CD8-positive, alpha-beta memory T cell (primary cell): ENCODE data around the gene ACOX3. TPM values are rescaled to one million over a fixed set of nuclear protein-coding genes. Genes with fewer than 3 reads are reported as not detected.

Experiments used
- CTCF ChIA-PET: fragments of 350-600 bp; sonication (Branson Sonifier 250); formaldehyde crosslinking; loops from one replicate; lab custom pipeline; 2021; ENCODE audit warnings: antibody characterized with exemption; lab: Charles Lee
- POLR2A ChIA-PET: fragments of 350-600 bp; sonication (Branson Sonifier 250); formaldehyde crosslinking; loops from one replicate; lab custom pipeline; 2021; ENCODE audit warnings: antibody characterized with exemption; lab: Charles Lee
- DNase-seq, 5 donors: peaks; one replicate each; pipeline versions ENCODE4 v3.0.0 to v3.0.0-alpha.2; 2020 to 2022; ENCODE audit warnings: mixed read lengths in 1 of 5
- H3K27ac ChIP-seq: one replicate; pipeline ENCODE4 v1.7.0; 2013; ENCODE audit warnings: low read depth, mild to moderate bottlenecking, low read length, moderate library complexity
- H3K27me3 ChIP-seq: 2 replicates; pipeline ENCODE4 v1.7.0; 2013; ENCODE audit warnings: low read length, mild to moderate bottlenecking; ENCODE audit not compliant: insufficient read depth, poor library complexity, severe bottlenecking
- H3K36me3 ChIP-seq: 2 replicates; pipeline ENCODE4 v1.7.0; 2013; ENCODE audit warnings: mild to moderate bottlenecking, low read length, moderate library complexity; ENCODE audit not compliant: insufficient read depth
- H3K4me1 ChIP-seq: 2 replicates; pipeline ENCODE4 v1.7.0; 2013; ENCODE audit warnings: mild to moderate bottlenecking, low read length, moderate library complexity; ENCODE audit not compliant: insufficient read depth
- H3K4me3 ChIP-seq: 2 replicates; pipeline ENCODE4 v1.7.0; 2013; ENCODE audit warnings: mild to moderate bottlenecking, low read length
- H3K9me3 ChIP-seq: 2 replicates; pipeline ENCODE4 v1.7.0; 2013; ENCODE audit warnings: mild to moderate bottlenecking, low read length
- H3K27ac Mint-ChIP-seq, 8 donors: one replicate each; pipeline ENCODE4 v1.8.0; 2020 to 2021; ENCODE audit warnings: mixed read lengths in 8 of 8, mild to moderate bottlenecking in 6 of 8, inconsistent platforms in 3 of 8, moderate library complexity in 3 of 8
- H3K27me3 Mint-ChIP-seq, 2 donors: one replicate each; pipeline ENCODE4 v1.8.0; 2020 to 2021; ENCODE audit warnings: mixed read lengths in 2 of 2, mild to moderate bottlenecking in 1 of 2, moderate library complexity in 1 of 2
- H3K36me3 Mint-ChIP-seq, 3 donors: one replicate each; pipeline ENCODE4 v1.8.0; 2020 to 2021; ENCODE audit warnings: mixed read lengths in 3 of 3, inconsistent platforms in 1 of 3, mild to moderate bottlenecking in 1 of 3
- H3K4me1 Mint-ChIP-seq, 3 donors: one replicate each; pipeline ENCODE4 v1.8.0; 2020 to 2021; ENCODE audit warnings: mixed read lengths in 3 of 3, inconsistent platforms in 1 of 3, mild to moderate bottlenecking in 1 of 3
- H3K4me3 Mint-ChIP-seq, 7 donors: one replicate each; pipeline ENCODE4 v1.8.0; 2020 to 2021; ENCODE audit warnings: mixed read lengths in 7 of 7, mild to moderate bottlenecking in 6 of 7, moderate library complexity in 4 of 7, inconsistent platforms in 2 of 7
- H3K9me3 Mint-ChIP-seq, 5 donors: one replicate each; pipeline ENCODE4 v1.8.0; 2020 to 2022; ENCODE audit warnings: mixed read lengths in 5 of 5, mild to moderate bottlenecking in 3 of 5, moderate library complexity in 2 of 5, inconsistent platforms in 1 of 5
- polyA plus RNA-seq: library from polyadenylated mRNA; unstranded; fragments of 300-500 nt; fragmentation: Illumina TruSeq; gene quantifications from one replicate; pipeline ENCODE4 v1.2.3, GENCODE V29; 2021
- total RNA-seq, 2 experiments: library from RNA; stranded (reverse); gene quantifications; one replicate each; pipeline ENCODE4 v1.2.3, GENCODE V29; 2021

ACOX3 gene
- total and polyA plus RNA-seq, 3 experiments from 2014 or later: 14.2 to 24.9 (median 22.3) TPM

DNA sequence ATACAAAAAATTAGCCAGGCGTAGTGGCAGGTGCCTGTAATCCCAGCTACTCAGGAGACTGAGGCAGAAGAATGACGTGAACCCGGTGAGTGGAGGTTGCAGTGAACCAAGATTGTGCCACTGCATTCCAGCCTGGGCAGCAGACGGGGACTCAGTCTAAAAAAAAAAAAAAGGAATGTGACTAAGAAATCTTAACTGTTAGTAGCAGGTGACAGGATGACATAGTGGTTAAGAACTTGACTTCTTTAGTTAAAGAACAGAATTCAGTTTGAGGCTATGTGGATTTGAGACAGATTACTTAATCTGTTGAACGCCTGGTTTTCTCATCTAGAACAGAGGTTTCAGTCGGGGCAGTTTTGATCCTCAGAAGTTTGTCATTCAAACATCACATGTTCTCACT lies 3.3 kb upstream of the ACOX3 start:
- Mint-ChIP-seq H3K4me1 (peaks cover 56 to 60% (median 57%) of the 10 kb centered on the region in 3 donors), H3K27me3 (no peaks in the 10 kb centered on the region), H3K4me3 (peak overlapping the region in 3 of 7 donors; percentile 47 to 75 (median 53)), H3K36me3 (peaks cover 0 to 40% (median 2%) of the 10 kb centered on the region in 3 donors), H3K27ac (peak overlapping the region in 1 of 8 donors; percentile 82), H3K9me3 (peaks cover 0 to 8% (median 0%) of the 10 kb centered on the region in 5 donors)
- Histone ChIP-seq H3K9me3 (no peaks in the 10 kb centered on the region), H3K27ac (no peak overlapping the region), H3K4me3 (no peak overlapping the region), H3K4me1 (peaks cover 39% of the 10 kb centered on the region), H3K36me3 (peaks cover 12% of the 10 kb centered on the region), H3K27me3 (no peaks in the 10 kb centered on the region)
- POLR2A ChIA-PET: no interaction called here
- DNase-seq: no peak
- CTCF ChIA-PET: interaction anchor here (1.1 kb wide), 1 partner anchor 8 kb away, joined by 3 read pairs; no protein-coding TSS in a partner anchor

DNA sequence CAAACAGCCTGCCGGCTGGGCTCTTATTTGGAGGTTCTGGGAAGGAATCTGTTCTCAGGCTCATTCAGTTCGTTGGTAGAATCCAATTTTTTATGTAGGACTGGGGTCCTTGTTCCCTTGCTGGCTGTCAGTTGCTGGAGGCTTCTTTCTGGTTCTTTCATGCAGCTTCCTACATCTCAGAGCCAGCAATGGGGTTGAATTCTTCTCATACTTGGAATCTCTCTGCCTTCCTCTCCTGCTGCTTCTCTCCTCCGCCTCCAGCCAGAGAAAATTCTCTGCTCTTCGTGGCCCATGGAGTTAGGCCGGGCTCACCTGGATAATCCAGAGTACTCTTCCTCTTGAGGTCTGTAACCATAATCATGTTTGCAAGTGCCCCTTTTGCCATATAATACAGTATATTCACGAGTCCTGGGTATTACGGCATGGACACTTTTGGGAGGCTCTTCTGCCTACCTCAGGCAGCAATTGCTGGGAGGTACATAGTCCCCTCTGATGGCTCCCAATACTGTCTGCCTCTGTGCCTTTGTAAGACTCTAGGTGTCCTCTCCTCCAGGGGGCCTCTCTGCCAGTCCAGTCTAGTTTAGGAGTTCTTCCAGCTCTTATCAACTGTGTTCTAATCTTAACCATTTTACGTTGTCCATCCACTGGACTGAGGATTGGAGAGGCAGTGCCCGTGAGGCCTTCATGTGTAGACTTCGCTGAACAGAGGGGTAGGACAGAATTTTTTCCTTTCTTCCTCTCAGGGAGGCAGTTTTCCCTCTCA lies 2.3 kb upstream of the ACOX3 start:
- CTCF ChIA-PET: interaction anchor here (1.1 to 1.9 kb wide), 2 partner anchors 7 to 266 kb away, joined by 3 to 4 read pairs; no protein-coding TSS in a partner anchor
- H3K36me3 Mint-ChIP-seq: peaks cover 0 to 33% (median 2%) of the 10 kb centered on the region in 3 donors
- Histone ChIP-seq H3K4me3 (no peak overlapping the region), H3K36me3 (peaks cover 12% of the 10 kb centered on the region), H3K9me3 (no peaks in the 10 kb centered on the region), H3K27me3 (no peaks in the 10 kb centered on the region), H3K4me1 (peaks cover 39% of the 10 kb centered on the region), H3K27ac (no peak overlapping the region)
- H3K27ac Mint-ChIP-seq: peak overlapping the region in 4 of 8 donors; percentile 7 to 82 (median 49)
- H3K4me3 Mint-ChIP-seq: peak overlapping the region; percentile 78 to 100 (median 92)
- DNase-seq: no peak
- H3K9me3 Mint-ChIP-seq: peaks cover 0 to 8% (median 0%) of the 10 kb centered on the region in 5 donors
- peaks cover 62 to 68% (median 65%) of the 10 kb centered on the region in 3 donors for H3K4me1 Mint-ChIP-seq
- no peaks in the 10 kb centered on the region for H3K27me3 Mint-ChIP-seq
- POLR2A ChIA-PET: no interaction called here

DNA sequence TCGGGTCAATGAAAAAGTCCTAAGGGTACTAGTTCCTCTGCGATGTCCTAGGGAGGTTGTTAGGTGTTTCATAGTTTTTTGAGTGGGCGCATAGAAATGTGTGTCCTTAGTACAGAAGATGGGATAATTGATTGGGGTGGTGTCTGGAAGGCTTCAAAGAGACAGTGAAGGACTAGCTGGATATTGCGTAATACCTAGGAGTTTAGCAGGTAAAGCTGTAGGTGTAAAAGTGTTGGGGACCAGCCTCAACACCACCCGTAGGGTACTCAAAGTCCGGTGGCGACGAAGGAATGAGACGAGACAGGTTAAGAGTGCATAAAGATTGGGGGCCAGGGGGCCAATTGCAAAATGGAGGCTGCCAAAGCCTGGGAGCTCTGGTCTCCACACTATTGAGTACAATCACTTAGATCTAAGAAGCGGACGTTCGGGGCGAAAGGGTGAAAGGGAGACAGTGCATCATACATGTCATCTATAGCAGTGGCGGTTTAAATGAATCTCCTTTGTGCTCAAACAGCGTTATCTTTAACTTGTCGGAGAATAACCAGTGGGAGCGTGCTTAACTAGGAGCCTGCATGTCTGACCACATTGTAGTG lies 1.1 kb upstream of the ACOX3 start:
- CTCF ChIA-PET: interaction anchor here (1.7 to 1.9 kb wide), 2 partner anchors 10 to 265 kb away, joined by 4 read pairs; no protein-coding TSS in a partner anchor
- H3K9me3 Mint-ChIP-seq: peaks cover 0 to 8% (median 0%) of the 10 kb centered on the region in 5 donors
- no peak for DNase-seq
- peaks cover 71 to 76% (median 73%) of the 10 kb centered on the region in 3 donors for H3K4me1 Mint-ChIP-seq
- peak overlapping the region; percentile 98 for H3K27ac ChIP-seq
- no peaks in the 10 kb centered on the region for H3K27me3 ChIP-seq
- POLR2A ChIA-PET: no interaction called here
- no peaks in the 10 kb centered on the region for H3K27me3 Mint-ChIP-seq
- peaks cover 0 to 24% (median 2%) of the 10 kb centered on the region in 3 donors for H3K36me3 Mint-ChIP-seq
- peak overlapping the region; percentile 92 for H3K4me3 ChIP-seq
- H3K27ac Mint-ChIP-seq: peak overlapping the region; percentile 16 to 94 (median 70)
- peaks cover 5% of the 10 kb centered on the region for H3K36me3 ChIP-seq
- H3K9me3 ChIP-seq: no peaks in the 10 kb centered on the region
- peaks cover 39% of the 10 kb centered on the region for H3K4me1 ChIP-seq
- H3K4me3 Mint-ChIP-seq: peak overlapping the region; percentile 78 to 100 (median 92)

DNA sequence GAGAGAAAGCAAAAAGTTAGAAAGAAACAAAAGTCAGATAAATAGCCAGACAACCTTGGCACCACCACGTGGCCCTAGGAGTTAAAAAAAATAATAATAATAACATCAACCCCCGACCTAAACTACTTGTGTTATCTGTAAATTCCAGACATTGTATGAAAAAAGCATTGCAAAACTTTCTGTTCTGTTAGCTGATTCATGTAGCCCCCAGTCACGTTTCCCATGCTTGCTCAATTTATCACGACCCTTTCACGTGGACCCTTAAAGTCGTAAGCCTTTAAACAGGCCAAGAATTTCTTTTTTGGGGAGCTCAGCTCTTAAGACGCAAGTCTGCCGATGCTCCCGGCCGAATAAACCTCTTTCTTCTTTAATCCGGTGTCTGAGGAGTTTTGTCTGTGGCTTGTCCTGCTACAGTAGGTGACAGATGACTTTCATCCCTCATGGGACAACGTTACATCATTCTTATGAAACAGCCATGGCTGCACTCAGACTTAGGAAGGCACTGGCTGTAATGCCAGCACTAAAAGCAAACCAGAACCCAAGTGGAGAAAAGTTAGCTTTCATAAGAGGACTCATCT lies 520 bp downstream of the ACOX3 start:
- H3K9me3 ChIP-seq: no peaks in the 10 kb centered on the region
- H3K27ac Mint-ChIP-seq: peak overlapping the region; percentile 98 to 100 (median 99)
- H3K27ac ChIP-seq: peak overlapping the region; percentile 98
- H3K36me3 ChIP-seq: no peaks in the 10 kb centered on the region
- POLR2A ChIA-PET: interaction anchor here (1.9 kb wide), 1 partner anchor 12 kb away, joined by 8 read pairs; no protein-coding TSS in a partner anchor
- H3K4me3 ChIP-seq: peak overlapping the region; percentile 92
- peaks cover 0 to 13% (median 2%) of the 10 kb centered on the region in 3 donors for H3K36me3 Mint-ChIP-seq
- peak overlapping the region; percentile 93 to 100 (median 97) for H3K4me3 Mint-ChIP-seq
- DNase-seq: no peak
- H3K9me3 Mint-ChIP-seq: peaks cover 0 to 8% (median 0%) of the 10 kb centered on the region in 5 donors
- peaks cover 75 to 84% (median 82%) of the 10 kb centered on the region in 3 donors for H3K4me1 Mint-ChIP-seq
- no peaks in the 10 kb centered on the region for H3K27me3 ChIP-seq
- H3K27me3 Mint-ChIP-seq: no peaks in the 10 kb centered on the region
- CTCF ChIA-PET: interaction anchor here (1.2 to 1.7 kb wide), 2 partner anchors 11 kb away, joined by 4 to 6 read pairs; no protein-coding TSS in a partner anchor
- peaks cover 47% of the 10 kb centered on the region for H3K4me1 ChIP-seq

DNA sequence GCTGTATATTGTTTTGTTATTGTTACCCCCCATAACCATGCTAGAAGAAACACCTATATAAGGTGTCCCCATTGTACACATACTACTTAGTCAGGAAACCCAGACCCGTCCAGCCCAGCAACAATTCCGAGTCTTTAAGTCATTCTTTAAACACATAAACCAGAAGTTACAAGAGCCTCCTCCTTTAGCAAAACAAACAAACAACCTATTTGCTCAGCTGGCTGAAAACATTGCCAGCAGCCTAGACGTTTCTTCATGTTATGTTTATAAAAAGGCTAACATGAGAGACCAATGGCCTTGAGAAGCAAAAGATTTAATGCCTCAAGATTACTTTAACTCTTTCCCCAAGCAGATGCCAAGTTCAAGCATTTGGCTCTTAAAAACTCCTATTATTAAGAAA lies 1.4 kb downstream of the ACOX3 start:
- peaks cover 0 to 8% (median 0%) of the 10 kb centered on the region in 5 donors for H3K9me3 Mint-ChIP-seq
- POLR2A ChIA-PET: interaction anchor here (1.9 kb wide), 1 partner anchor 11 kb away, joined by 8 read pairs; no protein-coding TSS in a partner anchor
- peaks cover 47% of the 10 kb centered on the region for H3K4me1 ChIP-seq
- no peaks in the 10 kb centered on the region for H3K27me3 Mint-ChIP-seq
- no peak for DNase-seq
- peaks cover 78 to 90% (median 89%) of the 10 kb centered on the region in 3 donors for H3K4me1 Mint-ChIP-seq
- H3K27ac Mint-ChIP-seq: peak overlapping the region; percentile 10 to 99 (median 76)
- peaks cover 0 to 14% (median 2%) of the 10 kb centered on the region in 3 donors for H3K36me3 Mint-ChIP-seq
- H3K4me3 Mint-ChIP-seq: peak overlapping the region in 6 of 7 donors; percentile 21 to 97 (median 78)
- no peak overlapping the region for H3K27ac ChIP-seq
- H3K9me3 ChIP-seq: no peaks in the 10 kb centered on the region
- H3K36me3 ChIP-seq: no peaks in the 10 kb centered on the region
- H3K27me3 ChIP-seq: no peaks in the 10 kb centered on the region
- CTCF ChIA-PET: no interaction called here
- H3K4me3 ChIP-seq: peak overlapping the region; percentile 92

DNA sequence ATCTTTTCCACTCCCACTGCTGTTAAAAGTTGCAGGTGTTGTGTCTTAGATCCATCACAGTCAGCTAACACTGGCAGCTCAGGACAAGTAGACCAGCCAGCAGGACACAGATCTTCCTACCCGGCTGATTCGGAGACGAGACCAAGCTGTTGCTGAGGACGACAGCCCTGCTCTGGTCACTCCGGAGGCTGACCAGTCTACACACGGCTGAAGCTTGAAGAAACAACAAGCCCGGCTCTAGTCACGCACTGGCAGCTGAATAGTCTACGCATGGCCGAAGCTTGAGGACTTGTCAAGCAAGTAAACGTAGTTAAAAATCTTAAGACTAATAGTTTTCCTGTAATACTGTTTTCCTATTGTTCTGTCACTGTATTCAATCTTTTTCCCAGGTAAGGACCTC lies 1.8 kb downstream of the ACOX3 start:
- Mint-ChIP-seq H3K36me3 (peaks cover 0 to 14% (median 2%) of the 10 kb centered on the region in 3 donors), H3K4me1 (peaks cover 78 to 90% (median 88%) of the 10 kb centered on the region in 3 donors), H3K9me3 (peaks cover 0 to 8% (median 0%) of the 10 kb centered on the region in 5 donors), H3K27ac (peak overlapping the region; percentile 10 to 99 (median 76)), H3K4me3 (peak overlapping the region in 6 of 7 donors; percentile 21 to 97 (median 78)), H3K27me3 (no peaks in the 10 kb centered on the region)
- Histone ChIP-seq H3K4me3 (no peak overlapping the region), H3K4me1 (peaks cover 46% of the 10 kb centered on the region), H3K36me3 (no peaks in the 10 kb centered on the region), H3K27me3 (no peaks in the 10 kb centered on the region), H3K27ac (no peak overlapping the region), H3K9me3 (no peaks in the 10 kb centered on the region)
- ChIA-PET POLR2A (no interaction called here), CTCF (no interaction called here)
- no peak for DNase-seq

DNA sequence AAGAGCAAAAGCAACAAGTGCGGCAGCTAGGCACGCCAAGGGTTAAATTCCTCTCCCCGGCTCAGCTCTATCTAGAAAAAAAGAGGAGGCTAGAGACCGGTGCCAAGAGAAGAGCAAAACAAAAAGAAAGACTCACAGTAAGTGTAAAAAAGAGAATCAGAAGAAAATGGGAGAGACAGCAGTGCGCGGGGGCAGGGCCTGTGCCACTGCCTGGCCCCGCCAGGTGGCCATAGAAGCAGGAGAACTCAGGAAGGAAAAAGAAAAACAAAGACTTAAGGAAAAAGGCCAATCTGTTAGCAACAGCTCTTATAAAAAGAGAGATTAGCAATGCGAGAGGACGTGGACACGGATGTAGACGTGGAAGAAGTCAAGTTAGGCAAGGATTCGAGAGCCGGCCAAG lies 3.2 kb downstream of the ACOX3 start:
- no peak overlapping the region for H3K27ac ChIP-seq
- POLR2A ChIA-PET: no interaction called here
- Mint-ChIP-seq H3K36me3 (peaks cover 0 to 19% (median 2%) of the 10 kb centered on the region in 3 donors), H3K27ac (peak overlapping the region in 7 of 8 donors; percentile 31 to 98 (median 81)), H3K4me1 (peaks cover 65 to 82% (median 82%) of the 10 kb centered on the region in 3 donors), H3K27me3 (no peaks in the 10 kb centered on the region), H3K9me3 (peaks cover 0 to 8% (median 0%) of the 10 kb centered on the region in 5 donors), H3K4me3 (peak overlapping the region in 4 of 7 donors; percentile 5 to 97 (median 28))
- no peak overlapping the region for H3K4me3 ChIP-seq
- CTCF ChIA-PET: interaction anchor here (1.3 kb wide), 1 partner anchor 9 kb away, joined by 4 read pairs; no protein-coding TSS in a partner anchor
- peaks cover 32% of the 10 kb centered on the region for H3K4me1 ChIP-seq
- no peaks in the 10 kb centered on the region for H3K36me3 ChIP-seq
- no peaks in the 10 kb centered on the region for H3K9me3 ChIP-seq
- no peaks in the 10 kb centered on the region for H3K27me3 ChIP-seq
- DNase-seq: no peak
